ENCODE results near the gene CD99.
"Not testable (repeated sequence)": the region's sequence is repeated elsewhere in the genome, so short reads cannot be mapped to it uniquely, and the experiment has no call there.

CD99 gene

DNA sequence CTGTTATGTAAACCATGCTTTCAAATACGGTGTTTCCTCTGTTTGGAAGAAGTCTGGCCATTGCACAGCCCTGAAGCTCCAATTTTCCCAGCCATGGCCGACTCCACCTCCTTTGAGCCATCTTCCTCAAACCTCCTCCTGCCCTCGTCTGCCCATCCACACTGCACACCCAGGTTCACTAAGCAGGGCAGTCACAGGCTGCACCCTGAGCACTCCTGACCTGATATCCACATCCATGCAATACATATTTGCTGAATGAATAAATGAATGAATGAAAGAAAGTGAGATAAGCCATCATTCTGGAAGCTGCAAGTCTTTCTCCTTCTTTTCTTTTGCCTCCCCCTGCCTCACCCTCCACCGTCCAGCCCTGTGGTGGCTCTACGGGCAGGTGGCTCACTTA, 83.0 kb downstream of the CD99 start:
- no peak for DNase-seq (ENCODE audit: low read depth)
- TF ChIP-seq, protein P1, sequence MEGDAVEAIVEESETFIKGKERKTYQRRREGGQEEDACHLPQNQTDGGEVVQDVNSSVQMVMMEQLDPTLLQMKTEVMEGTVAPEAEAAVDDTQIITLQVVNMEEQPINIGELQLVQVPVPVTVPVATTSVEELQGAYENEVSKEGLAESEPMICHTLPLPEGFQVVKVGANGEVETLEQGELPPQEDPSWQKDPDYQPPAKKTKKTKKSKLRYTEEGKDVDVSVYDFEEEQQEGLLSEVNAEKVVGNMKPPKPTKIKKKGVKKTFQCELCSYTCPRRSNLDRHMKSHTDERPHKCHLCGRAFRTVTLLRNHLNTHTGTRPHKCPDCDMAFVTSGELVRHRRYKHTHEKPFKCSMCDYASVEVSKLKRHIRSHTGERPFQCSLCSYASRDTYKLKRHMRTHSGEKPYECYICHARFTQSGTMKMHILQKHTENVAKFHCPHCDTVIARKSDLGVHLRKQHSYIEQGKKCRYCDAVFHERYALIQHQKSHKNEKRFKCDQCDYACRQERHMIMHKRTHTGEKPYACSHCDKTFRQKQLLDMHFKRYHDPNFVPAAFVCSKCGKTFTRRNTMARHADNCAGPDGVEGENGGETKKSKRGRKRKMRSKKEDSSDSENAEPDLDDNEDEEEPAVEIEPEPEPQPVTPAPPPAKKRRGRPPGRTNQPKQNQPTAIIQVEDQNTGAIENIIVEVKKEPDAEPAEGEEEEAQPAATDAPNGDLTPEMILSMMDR (IDR thresholded peaks at IDR 0.05; ENCODE audit: control insufficient read depth, extremely low read depth, insufficient read depth), result no peak
- no peak overlapping the region for H3K4me3 ChIP-seq (ENCODE audit: low read depth, low read length)

DNA sequence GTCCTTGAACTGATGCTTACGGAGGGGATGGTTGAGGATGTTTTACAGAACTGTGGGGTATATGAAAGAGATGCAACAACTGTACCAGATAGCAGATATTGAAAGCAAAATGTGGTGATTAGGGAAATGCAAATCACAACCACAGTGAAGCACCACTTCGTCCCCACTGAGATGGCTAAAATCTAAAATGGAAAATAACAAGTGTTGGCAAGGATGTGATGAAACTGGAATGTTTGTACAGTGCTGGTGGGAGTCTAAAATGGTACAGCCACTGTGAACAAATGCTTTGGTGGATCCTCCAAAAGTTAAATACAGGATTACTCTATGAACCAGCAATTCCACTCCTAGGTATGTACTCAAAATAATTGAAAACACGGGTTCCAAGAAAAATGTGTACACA, 83.7 kb downstream of the CD99 start:
- no peak for DNase-seq (ENCODE audit: low read depth)
- H3K4me3 ChIP-seq (ENCODE audit: low read depth, low read length), result no peak overlapping the region
- TF ChIP-seq, protein P1 (IDR thresholded peaks at IDR 0.05; ENCODE audit: control insufficient read depth, extremely low read depth, insufficient read depth), result no peak

DNA sequence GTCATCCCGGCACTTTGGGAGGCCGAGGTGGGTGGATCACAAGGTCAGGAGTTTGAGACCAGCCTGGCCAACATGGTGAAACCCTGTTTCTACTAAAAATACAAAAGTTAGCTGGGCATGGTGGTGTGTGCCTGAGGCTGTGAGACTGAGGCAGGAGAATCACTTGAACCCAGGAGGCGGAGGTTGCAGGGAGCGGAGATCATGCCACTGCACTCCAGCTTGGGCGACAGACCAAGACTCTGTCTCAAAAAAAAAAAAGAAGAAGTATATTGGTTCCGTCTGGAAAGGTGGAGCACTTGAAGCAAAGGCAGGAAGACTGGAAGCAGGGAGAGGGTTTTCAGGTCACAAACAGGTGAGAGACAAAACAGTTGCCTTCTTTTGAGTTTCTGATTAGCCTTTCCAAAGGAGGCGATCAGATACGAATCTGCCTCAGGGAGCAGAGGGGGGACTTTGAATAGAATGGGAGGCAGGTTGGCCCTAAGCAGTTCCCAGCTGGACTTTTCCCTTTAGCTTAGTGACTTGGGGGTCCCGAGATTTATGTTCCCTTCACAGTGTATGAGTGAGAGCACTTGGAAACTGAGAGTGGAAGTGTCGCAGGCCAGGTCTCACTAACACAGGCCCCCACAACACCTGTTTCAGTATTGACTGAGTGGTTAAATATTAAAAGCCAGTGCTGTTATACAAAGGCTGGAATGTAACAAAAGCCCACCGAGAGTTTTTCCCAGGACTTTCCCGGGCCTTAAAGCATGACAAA, 89.6 kb downstream of the CD99 start:
- not testable (repeated sequence) for DNase-seq (ENCODE audit: low read depth); H3K4me3 ChIP-seq (ENCODE audit: low read depth, low read length)

DNA sequence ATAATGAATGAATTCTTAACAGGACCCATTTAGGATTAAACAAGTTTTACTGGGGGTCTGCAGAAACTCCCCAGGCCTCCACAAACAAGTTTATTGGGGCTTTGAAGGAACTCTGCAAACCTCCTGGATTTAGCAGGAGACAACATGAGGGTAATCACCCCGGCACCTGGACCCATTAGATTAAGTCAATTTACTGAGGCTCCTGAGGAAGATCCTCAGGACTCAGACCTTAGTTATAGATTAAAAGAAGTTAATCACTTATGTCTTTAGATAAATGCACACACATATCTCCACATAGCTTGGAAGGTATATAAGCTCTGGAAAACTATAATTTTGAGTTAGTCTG, 90.1 kb downstream of the CD99 start:
- H3K4me3 ChIP-seq (ENCODE audit: low read depth, low read length), result no peak overlapping the region
- TF ChIP-seq, protein P1 (IDR thresholded peaks at IDR 0.05; ENCODE audit: control insufficient read depth, extremely low read depth, insufficient read depth), result no peak
- DNase-seq (ENCODE audit: low read depth), result no peak

DNA sequence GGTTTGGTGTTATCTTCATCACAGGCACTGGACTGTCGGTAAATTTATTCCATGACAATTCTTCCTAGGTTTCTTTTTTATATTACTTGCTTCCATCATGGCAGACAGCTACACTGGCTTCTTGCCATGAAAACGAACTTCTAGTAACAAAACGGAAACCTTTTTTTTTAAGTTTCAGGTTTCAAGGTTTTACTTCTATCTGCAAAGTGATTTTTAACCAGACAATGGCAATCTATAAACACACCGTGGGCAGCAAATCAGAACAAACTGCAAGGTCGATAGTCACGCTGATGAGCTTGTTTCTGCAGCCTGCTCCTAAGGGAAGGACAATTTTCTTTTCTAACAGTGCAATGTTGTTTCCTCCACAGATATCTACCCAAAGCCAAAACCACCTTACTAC, 90.6 kb downstream of the CD99 start:
- H3K4me3 ChIP-seq (ENCODE audit: low read depth, low read length), result no peak overlapping the region
- DNase-seq (ENCODE audit: low read depth), result no peak
- TF ChIP-seq, protein P1 (IDR thresholded peaks at IDR 0.05; ENCODE audit: control insufficient read depth, extremely low read depth, insufficient read depth), result no peak

DNA sequence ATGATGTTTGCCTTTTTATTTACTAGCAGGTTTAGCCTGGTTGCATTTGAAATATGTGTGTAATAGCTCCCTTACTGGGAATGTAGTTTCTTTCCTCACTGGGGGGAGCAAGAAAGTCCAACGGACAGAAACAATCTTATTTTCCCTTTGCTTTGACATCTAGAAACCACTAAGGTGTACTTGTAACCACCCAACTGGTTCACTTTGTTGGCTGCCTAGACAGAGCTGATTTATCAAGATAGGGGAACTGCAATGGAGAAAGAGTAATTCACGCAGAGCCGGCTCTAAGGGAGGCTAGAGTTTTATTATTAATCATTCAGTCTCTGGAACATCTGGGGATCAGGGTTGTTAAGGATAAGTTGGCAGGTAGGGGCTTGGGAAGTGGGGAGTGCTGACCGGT, 91.1 kb downstream of the CD99 start:
- H3K4me3 ChIP-seq (ENCODE audit: low read depth, low read length), result no peak overlapping the region
- TF ChIP-seq, protein P1 (IDR thresholded peaks at IDR 0.05; ENCODE audit: control insufficient read depth, extremely low read depth, insufficient read depth), result no peak
- no peak for DNase-seq (ENCODE audit: low read depth)

DNA sequence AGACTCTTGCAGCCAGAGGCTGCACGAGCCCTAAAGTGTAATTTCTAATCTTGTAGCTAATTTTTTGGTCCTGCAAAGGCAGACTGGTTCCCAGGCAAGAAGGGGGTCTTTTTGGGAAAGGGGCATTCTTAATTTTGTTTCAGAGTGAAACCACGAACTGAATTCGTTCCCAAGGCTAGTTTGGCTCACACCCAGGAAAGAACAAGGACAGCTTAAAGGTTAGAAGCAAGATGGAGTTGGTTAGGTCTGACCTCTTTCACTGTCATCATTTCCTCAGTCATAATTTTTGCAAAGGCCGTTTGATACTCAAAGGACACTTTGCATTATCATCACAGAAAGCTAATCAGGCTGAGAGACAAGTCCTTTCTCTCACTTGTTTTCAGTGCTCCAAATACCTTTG, 91.7 kb downstream of the CD99 start:
- H3K4me3 ChIP-seq (ENCODE audit: low read depth, low read length), result no peak overlapping the region
- TF ChIP-seq, protein P1 (IDR thresholded peaks at IDR 0.05; ENCODE audit: control insufficient read depth, extremely low read depth, insufficient read depth), result no peak
- no peak for DNase-seq (ENCODE audit: low read depth)

Measured in LNCaP clone FGC (cell line).